Activated T-cell treated with anti-CD3 and anti-CD28 coated beads, Interleukin-2, amount 50 U/mL, for 24 hours (primary cell): ENCODE measurements around the gene CRYBA4.

Source experiments
- DNase-seq: peaks from one replicate; pipeline ENCODE4 v3.0.0-alpha.2; 2020
- H3K27ac Mint-ChIP-seq: 2 replicates; pipeline ENCODE4 v1.8.0; 2020; ENCODE audit warnings: mild to moderate bottlenecking, mixed read lengths
- H3K27me3 Mint-ChIP-seq: 2 replicates; pipeline ENCODE4 v1.8.0; 2020; ENCODE audit warnings: mixed read lengths
- H3K36me3 Mint-ChIP-seq: 2 replicates; pipeline ENCODE4 v1.8.0; 2020; ENCODE audit warnings: low read depth, mixed read lengths
- H3K4me1 Mint-ChIP-seq: 2 replicates; pipeline ENCODE4 v1.8.0; 2020; ENCODE audit warnings: low read depth, mixed read lengths
- H3K4me3 Mint-ChIP-seq: 2 replicates; pipeline ENCODE4 v1.8.0; 2020; ENCODE audit warnings: mild to moderate bottlenecking, moderate library complexity, mixed read lengths
- H3K9me3 Mint-ChIP-seq: 2 replicates; pipeline ENCODE4 v1.8.0; 2020; ENCODE audit warnings: mixed read lengths

Gene CRYBA4

DNA sequence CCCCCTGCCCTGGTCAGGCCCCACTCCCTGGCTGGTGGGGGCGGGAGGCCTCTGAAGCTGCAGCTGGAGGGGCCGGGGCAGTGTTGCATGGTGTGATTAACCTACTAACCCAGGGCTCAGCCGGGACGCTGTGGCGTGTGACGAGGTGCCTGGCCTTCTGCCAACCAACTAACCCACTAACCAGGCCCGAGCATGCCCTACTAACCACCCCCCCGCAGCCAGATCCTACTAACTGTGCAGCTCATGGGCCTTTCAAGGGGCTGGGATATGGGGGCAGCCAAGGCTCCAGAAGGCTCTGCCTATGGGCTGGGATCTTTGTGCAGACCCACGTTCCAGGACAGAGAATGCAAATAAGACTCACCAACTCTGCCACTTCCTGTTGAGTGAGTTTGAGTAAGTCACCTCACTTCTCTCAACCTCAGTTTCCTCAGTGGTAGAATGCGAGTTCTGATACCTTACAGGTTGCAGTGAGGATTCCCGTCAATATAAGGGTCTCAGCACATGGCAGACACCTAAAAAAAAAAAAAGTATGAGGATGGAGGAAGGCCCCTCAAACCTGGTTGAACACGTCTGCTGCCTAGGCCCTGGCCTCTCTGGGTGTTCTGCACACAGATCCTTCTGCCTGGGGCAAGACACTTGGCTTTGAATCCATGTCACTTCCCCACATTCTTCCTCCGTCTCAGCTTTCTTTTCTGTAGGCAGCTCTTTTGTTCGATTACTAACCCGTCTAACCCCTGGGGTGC, 49.7 kb downstream of the CRYBA4 start:
- DNase-seq, result peak; percentile 83
- H3K27ac Mint-ChIP-seq, result peak overlapping the region; percentile 96
- peaks cover 50% of the 10 kb centered on the region for H3K36me3 Mint-ChIP-seq
- H3K4me1 Mint-ChIP-seq, result peaks cover 79% of the 10 kb centered on the region
- no peaks in the 10 kb centered on the region for H3K27me3 Mint-ChIP-seq
- H3K9me3 Mint-ChIP-seq, result no peaks in the 10 kb centered on the region
- peak overlapping the region; percentile 93 for H3K4me3 Mint-ChIP-seq

DNA sequence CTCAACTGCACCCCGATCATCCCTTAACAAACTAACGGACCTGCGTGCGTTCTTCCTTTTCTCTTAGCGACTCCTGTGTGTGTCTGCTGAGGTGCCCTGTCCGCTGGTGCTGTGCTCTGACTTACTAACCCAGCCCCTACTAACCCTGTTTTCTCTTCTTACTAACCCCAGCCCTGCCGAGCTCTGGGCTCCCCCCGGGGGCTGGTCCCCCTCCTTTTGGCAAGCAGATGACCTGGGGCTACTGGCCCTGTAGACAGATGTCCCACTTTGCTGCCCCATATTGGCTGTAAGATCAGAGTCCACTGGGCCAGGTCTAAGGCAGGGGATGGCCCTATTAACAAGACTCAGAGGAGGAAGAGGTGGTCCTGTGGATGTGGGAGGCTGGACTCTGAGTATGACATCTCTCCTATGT, 50.3 kb downstream of the CRYBA4 start:
- no peak for DNase-seq
- H3K4me1 Mint-ChIP-seq, result peaks cover 80% of the 10 kb centered on the region
- H3K9me3 Mint-ChIP-seq, result no peaks in the 10 kb centered on the region
- H3K4me3 Mint-ChIP-seq, result peak overlapping the region; percentile 93
- H3K36me3 Mint-ChIP-seq, result peaks cover 49% of the 10 kb centered on the region
- no peaks in the 10 kb centered on the region for H3K27me3 Mint-ChIP-seq
- peak overlapping the region; percentile 96 for H3K27ac Mint-ChIP-seq

DNA sequence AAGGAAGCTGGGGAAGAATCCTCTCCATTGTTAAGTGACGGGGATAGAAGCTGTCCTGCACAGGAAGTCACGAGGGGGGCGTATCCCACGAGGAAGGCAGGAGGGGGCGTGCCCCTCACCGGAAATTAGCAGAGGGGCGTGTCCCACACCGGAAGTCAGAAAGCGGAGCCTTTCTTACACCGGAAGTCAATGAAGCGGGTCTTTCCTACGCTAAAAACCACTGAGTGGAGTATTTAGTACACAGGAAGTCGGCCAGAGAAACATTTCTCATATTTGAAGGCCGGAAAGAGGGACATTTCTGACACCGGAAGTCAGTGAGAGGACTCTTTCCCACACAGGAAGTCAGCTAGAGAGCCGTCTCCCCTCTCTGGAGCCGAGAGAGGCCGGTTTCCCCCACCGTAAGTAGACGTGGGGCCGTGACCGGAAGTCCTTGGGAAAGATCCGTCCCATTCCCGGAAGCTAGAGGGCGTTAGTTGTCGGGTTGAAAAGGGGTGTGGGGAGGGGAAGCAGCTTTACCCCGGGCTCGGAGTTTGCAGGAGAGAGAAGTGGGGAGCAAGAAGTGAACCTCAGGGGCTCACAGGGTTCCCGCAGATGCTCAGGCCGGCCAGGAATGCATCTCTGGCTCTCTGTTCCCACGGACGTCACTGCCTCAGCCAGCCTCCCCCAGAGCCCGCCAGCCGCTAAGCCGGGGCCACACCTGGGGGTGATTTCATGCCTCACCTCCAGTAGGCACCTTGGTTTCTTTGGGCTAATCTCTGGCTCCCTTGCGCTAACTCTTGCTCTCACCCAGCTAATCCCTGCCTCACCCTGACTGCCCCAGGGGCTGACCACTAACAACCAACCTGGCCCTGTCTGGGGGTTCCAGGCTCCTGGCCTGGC, 51.1 kb downstream of the CRYBA4 start:
- Mint-ChIP-seq H3K36me3 (peaks cover 51% of the 10 kb centered on the region), H3K4me3 (peak overlapping the region; percentile 93), H3K9me3 (no peaks in the 10 kb centered on the region), H3K27me3 (no peaks in the 10 kb centered on the region), H3K27ac (peak overlapping the region; percentile 96), H3K4me1 (peaks cover 84% of the 10 kb centered on the region)
- DNase-seq, result peak; percentile 93

DNA sequence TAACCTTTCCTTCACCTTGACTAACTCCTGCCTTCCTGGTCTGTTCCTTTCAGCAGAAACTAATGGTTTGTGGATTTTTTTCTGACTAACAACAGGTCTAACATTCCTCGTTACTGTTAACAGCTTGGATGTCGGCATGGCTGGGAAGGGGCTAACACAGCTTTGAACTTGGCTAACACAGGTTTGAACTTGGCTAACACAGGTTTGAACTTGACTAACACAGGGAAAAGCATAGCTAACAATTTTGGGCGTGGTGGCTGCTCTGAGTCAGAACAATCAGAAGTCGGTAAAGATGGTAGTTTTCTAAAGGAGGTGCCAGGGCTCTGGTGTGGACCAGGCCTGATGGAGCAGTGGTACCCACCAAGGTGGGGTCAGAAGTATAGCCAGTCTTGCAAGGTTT, 51.7 kb downstream of the CRYBA4 start:
- H3K4me3 Mint-ChIP-seq, result peak overlapping the region; percentile 93
- H3K36me3 Mint-ChIP-seq, result peaks cover 46% of the 10 kb centered on the region
- peaks cover 90% of the 10 kb centered on the region for H3K4me1 Mint-ChIP-seq
- no peaks in the 10 kb centered on the region for H3K9me3 Mint-ChIP-seq
- no peaks in the 10 kb centered on the region for H3K27me3 Mint-ChIP-seq
- peak overlapping the region; percentile 96 for H3K27ac Mint-ChIP-seq
- peak; percentile 43 for DNase-seq

DNA sequence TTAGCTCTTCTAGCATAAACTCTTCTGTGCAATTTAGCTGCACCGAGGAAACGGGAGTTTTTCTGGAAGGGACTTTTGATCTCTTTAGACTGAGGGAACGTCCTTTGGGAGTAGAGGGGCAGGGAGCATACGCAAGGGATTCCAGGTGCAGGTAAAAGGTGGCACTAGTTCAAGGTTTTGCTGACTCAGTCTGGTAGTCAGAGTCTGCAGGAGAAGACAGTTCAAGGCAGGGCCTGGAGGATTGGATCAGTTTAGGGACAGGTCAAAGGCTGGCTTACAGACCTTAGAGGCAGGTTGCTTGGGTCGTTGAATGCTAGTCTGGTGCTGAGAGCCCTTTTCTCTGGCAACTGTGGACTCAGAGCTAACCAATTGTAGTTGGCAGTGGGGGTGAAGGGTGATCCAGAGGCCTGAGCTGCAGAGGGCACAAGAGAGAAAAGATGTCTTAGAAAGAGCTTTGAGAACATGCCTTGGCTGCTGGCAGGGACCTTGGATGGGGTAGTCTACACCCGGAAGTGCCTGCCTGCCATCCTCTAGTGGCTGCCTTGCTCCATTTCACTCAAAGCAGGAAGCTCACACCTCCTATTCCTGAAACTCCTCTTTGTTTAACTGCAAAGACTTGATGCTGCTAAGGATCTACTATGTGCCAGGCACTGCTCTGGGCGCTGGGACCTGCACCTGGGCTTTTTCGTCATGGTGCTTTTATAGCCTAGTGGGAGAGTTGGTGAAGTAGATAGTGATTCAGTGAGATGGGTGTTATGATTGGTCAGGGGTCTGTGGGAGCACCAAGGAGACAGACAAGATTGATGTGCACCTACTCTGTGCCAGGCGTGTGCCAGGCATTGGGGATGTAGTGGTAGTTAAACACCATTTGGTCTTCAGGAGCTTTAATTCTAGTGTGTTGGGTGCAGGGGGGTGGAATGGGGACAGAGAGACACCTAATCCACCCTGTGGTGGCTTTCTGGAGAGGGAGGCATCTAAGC, 52.7 kb downstream of the CRYBA4 start:
- Mint-ChIP-seq H3K27ac (peak overlapping the region; percentile 96), H3K27me3 (no peaks in the 10 kb centered on the region), H3K9me3 (no peaks in the 10 kb centered on the region), H3K4me3 (peak overlapping the region; percentile 93), H3K4me1 (peaks cover 88% of the 10 kb centered on the region), H3K36me3 (peaks cover 44% of the 10 kb centered on the region)
- DNase-seq, result peak; percentile 42

DNA sequence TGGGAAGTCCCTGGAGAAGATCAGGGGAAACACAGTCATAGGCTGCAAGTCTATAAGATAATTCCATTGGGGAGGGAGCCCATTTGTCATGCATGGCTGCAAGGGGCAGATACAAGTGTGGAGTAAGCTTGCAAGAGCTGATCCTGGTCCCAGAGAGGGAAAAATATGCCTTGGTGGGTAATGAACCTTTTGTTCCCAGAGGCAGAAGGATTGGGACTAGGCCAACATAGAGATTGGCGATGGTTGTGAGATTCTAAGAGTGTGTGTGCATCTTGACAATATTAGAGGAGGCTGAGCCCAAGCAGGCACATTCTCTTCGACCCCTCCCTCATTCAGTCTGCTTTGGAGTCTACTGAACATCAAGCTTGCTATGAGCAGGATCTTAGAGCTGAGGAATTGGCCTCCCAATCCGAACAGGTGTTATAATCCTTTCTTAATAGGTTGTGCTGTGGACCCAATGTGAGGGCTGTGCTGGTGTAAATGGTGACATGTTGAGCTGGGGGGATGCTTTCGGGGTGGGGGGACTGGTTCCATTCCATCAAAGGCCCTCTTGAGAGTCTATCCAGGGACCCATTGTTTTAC, 54.0 kb downstream of the CRYBA4 start:
- Mint-ChIP-seq H3K4me1 (peaks cover 83% of the 10 kb centered on the region), H3K27ac (peak overlapping the region; percentile 96), H3K4me3 (no peak overlapping the region), H3K36me3 (peaks cover 53% of the 10 kb centered on the region), H3K9me3 (no peaks in the 10 kb centered on the region), H3K27me3 (no peaks in the 10 kb centered on the region)
- no peak for DNase-seq

DNA sequence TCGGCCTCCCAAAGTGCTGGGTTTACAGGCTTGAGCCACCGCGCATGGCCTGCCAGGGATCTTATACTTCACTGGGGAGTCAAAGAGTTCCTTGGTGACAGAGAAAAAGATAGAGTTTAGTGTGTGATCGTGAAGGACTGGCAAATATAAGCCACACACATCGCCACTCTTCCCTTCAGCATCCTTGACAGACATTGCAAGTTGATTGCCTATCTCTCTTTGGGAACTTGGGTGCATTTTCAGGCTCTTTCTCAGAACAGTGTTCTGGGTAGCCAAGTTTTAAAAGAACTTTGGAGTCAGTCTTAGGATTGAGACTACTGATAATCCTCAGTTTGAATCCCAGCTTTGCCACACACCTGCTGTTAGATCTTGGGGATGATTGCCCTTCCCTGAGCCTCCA, 55.5 kb downstream of the CRYBA4 start:
- peaks cover 71% of the 10 kb centered on the region for H3K4me1 Mint-ChIP-seq

DNA sequence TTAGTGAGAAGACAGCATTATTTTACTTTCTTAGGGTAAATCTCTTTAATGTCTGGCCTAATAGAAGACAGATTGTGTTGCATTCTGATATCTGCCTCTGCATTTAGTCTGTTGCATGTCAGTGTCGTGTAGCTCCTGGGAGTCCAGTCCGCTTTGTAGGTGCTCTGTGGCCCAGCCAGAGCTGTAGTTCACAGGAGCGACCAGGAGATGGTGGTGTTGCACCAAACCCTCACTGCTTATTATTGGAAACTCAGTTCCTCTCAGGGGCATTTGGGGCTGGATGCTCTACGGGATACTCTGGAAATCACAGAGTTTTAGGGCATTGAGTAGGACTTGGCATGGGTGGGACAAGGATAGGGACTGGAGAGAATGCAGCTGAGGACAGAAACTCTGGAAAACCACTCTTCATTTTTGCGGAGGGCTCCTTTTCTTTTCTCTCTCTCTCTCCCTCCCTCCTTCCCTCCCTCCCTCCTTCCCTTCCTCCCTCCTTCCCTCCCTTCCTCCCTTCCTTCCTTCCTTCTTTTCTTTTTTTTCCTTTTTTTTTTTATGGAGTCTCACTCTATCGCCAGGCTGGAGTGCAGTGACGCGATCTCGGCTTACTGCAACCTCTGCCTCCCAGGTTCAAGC, 57.4 kb downstream of the CRYBA4 start:
- Mint-ChIP-seq H3K27ac (peak overlapping the region; percentile 79), H3K27me3 (no peaks in the 10 kb centered on the region), H3K36me3 (peaks cover 69% of the 10 kb centered on the region), H3K4me3 (no peak overlapping the region), H3K4me1 (peaks cover 65% of the 10 kb centered on the region), H3K9me3 (no peaks in the 10 kb centered on the region)
- peak; percentile 83 for DNase-seq

More for the DNA sequence above, 55.5 kb downstream of the CRYBA4 start:
- Mint-ChIP-seq H3K27ac (peak overlapping the region; percentile 83), H3K9me3 (no peaks in the 10 kb centered on the region), H3K4me3 (no peak overlapping the region), H3K36me3 (peaks cover 65% of the 10 kb centered on the region), H3K27me3 (no peaks in the 10 kb centered on the region)
- DNase-seq, result no peak
